Measurements from ENCODE around the gene GPI. TPM values are rescaled to one million over a fixed set of nuclear protein-coding genes. Genes with fewer than 3 reads are reported as not detected.

The GPI gene
- total and polyA plus RNA-seq, 2 donors (not counting 3 experiments of a cell fraction or from before 2014, with no cell fraction given) = 131 to 273 TPM

DNA sequence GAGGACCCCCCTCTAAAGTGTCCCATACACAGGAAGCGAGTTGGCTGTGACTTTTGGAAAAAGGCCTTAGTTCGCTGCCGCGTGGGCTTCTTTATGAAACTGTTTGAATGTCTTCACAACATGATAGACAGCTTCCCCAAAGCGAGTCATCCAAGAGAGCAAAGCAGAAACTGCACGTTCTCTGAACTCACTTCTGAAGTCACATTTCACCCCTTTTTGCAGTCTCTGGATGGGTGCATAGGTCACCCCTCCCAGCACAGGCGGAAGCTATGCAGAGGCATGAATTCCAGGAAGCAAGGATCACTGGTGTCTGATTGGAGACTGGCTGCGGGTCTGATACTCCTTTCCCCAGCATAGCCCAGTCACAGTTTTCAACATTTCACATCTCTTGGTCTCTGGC, 10.6 kb downstream of the GPI start:
- BruUV-seq (replicated peaks) = no TSS peak
- CTCF ChIA-PET = no interaction called here
- DNase-seq (ENCODE audit: low read depth, low spot score) (no peak), FAIRE-seq (no peak)
- Histone ChIP-seq H3K9me1 (replicated peaks; ENCODE audit: control insufficient read depth, extremely low read depth, insufficient read depth, low read length) (no peaks in the 10 kb centered on the region), H4K20me1 (replicated peaks; ENCODE audit: control insufficient read depth, extremely low read depth, insufficient read depth, low read length) (no peaks in the 10 kb centered on the region), H3K4me2 (ENCODE audit: insufficient read depth, low read length) (no peak overlapping the region), H3K9me3 (replicated peaks; ENCODE audit: control insufficient read depth, insufficient read depth, low read length) (no peaks in the 10 kb centered on the region), H3K27ac (ENCODE audit: insufficient read depth, low read depth, low read length) (no peak overlapping the region), H3K27me3 (ENCODE audit: control insufficient read depth in 2 of 2, insufficient read depth in 2 of 2, low read length in 2 of 2) (no peaks in the 10 kb centered on the region), H3K9ac (replicated peaks; ENCODE audit: extremely low read depth, insufficient read depth, low read length) (no peak overlapping the region), H3K79me2 (ENCODE audit: control insufficient read depth, insufficient read depth, low read length) (peaks cover 5% of the 10 kb centered on the region), H3K36me3 (ENCODE audit: control insufficient read depth in 2 of 2, extremely low read depth in 1 of 2, insufficient read depth in 2 of 2, low read length in 2 of 2) (peaks cover 11 to 22% of the 10 kb centered on the region in 2 experiments), H3K4me1 (ENCODE audit: control insufficient read depth, extremely low read depth, insufficient read depth, low read length) (no peaks in the 10 kb centered on the region), H3K4me3 (replicated peaks in 1 of 3; ENCODE audit: insufficient read depth in 1 of 3, low read depth in 1 of 3, low read length in 3 of 3) (no peak overlapping the region), H2AFZ (ENCODE audit: low read depth, low read length) (no peak overlapping the region)
- dilution Hi-C loops (cut with MboI; ENCODE audit: extremely low pct_ligation_motif_present, low sequenced_read_pairs) = no loop called here
- TF ChIP-seq EZH2 (IDR thresholded peaks at IDR 0.05; ENCODE audit: borderline replicate concordance, low read depth, low read length, severe bottlenecking) = no peak
- TF ChIP-seq, protein P1, sequence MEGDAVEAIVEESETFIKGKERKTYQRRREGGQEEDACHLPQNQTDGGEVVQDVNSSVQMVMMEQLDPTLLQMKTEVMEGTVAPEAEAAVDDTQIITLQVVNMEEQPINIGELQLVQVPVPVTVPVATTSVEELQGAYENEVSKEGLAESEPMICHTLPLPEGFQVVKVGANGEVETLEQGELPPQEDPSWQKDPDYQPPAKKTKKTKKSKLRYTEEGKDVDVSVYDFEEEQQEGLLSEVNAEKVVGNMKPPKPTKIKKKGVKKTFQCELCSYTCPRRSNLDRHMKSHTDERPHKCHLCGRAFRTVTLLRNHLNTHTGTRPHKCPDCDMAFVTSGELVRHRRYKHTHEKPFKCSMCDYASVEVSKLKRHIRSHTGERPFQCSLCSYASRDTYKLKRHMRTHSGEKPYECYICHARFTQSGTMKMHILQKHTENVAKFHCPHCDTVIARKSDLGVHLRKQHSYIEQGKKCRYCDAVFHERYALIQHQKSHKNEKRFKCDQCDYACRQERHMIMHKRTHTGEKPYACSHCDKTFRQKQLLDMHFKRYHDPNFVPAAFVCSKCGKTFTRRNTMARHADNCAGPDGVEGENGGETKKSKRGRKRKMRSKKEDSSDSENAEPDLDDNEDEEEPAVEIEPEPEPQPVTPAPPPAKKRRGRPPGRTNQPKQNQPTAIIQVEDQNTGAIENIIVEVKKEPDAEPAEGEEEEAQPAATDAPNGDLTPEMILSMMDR (IDR thresholded peaks at IDR 0.05; ENCODE audit: extremely low read depth in 1 of 2, insufficient read depth in 1 of 2, low read depth in 1 of 2, low read length in 2 of 2) = no peak
- no peak for TF ChIP-seq FOS (IDR thresholded peaks at IDR 0.05; ENCODE audit: borderline replicate concordance, insufficient read depth, low read length)
- TF ChIP-seq POLR2AphosphoS5 (IDR thresholded peaks at IDR 0.05; ENCODE audit: insufficient read depth, low read depth, low read length) = no peak
- no peak for TF ChIP-seq JUN (IDR thresholded peaks at IDR 0.05; ENCODE audit: borderline replicate concordance, insufficient read depth, insufficient read length, low read depth)
- no peak for TF ChIP-seq MYC (IDR thresholded peaks at IDR 0.05; ENCODE audit: low read depth, low read length)
- no peak for TF ChIP-seq GATA2 (IDR thresholded peaks at IDR 0.05; ENCODE audit: insufficient read depth, insufficient read length, low read depth, low read length)
- TF ChIP-seq, protein P2, sequence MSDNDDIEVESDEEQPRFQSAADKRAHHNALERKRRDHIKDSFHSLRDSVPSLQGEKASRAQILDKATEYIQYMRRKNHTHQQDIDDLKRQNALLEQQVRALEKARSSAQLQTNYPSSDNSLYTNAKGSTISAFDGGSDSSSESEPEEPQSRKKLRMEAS (IDR thresholded peaks at IDR 0.05; ENCODE audit: insufficient read depth, insufficient read length) = no peak
- no peak for TF ChIP-seq POLR2A (IDR thresholded peaks at IDR 0.05; ENCODE audit: low read depth, low read length)
- POLR2A ChIA-PET = interaction anchor here (0.7 kb wide), 1 partner anchor 110 kb away, joined by 5 read pairs; no protein-coding TSS in a partner anchor
- intact Hi-C loops (cut with micrococcal nuclease) = no loop called here
